GM21526 (cell line): Measurements from ENCODE around the gene ZBTB7A.
"Not testable (repeated sequence)": the region's sequence is repeated elsewhere in the genome, so short reads cannot be mapped to it uniquely, and the experiment has no call there.

Experiments used
- ATAC-seq: cut with Tn5 transposase; IDR thresholded peaks from one replicate; pipeline ENCODE4 v1.9.1; 2021; ENCODE audit warnings: moderate library complexity; ENCODE audit not compliant: unreplicated experiment, low FRiP score

The ZBTB7A gene

DNA sequence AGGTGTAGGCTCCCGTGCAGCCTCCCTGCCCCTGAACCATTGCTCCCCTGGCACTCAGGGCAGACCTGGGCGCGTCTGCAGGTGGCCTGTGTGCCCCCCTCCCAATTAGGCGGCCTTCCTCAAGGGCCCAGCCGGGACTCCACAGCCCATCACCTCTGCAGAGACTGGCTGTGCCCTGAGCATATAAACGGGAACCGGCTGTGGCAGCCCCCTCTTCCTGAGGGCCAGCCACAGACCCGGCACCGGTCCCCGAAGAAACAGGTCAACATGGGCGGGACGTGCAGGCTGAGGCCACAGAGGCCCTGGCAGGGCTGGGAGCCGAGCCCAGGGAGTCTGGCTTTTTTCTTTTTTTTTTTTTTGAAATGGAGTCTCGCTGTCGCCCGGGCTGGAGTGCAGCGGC, 47.1 kb downstream of the ZBTB7A start:
- no peak for ATAC-seq

- ATAC-seq = no peak
These were observed 47.8 kb downstream of the ZBTB7A start for GRCh38 chr19:4018775-4019504.

- no peak for ATAC-seq
These were observed 48.5 kb downstream of the ZBTB7A start for GRCh38 chr19:4018140-4018613.

DNA sequence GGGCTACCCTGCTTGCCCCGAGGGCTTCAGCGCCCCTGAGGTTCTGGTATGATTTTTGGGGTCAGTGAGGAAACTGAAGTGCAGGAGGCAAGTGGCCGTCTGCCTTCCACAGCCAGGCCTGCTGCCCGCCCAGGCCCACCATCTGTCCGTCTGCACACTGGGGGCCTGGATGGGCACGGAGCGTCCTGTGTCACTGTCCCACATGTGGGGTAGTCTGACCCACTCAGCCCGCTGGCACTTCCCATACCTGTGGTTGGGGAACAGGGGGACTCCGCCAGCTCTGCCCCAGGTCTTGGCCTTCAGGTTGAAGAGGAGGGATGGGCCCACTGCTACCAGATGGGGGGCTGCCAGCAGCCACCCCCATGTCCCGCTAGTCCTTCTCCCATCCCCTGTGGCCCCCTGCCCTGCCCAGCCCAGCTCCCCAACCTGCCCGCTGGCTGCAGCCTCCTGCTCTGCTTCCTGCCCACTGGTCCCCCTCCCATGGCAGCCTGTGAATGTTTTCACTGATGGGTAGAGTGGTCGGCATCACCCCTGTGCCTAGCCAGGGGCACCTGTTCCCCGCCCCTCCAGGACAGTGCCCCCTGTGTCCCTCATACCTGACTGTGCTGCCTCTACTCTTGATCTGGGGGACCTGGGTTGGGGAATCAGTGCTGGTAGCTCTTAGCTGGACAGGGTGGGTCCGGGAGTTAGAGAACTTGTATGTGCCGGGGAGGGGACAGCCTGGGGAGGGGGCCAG, 49.6 kb downstream of the ZBTB7A start:
- ATAC-seq = no peak

DNA sequence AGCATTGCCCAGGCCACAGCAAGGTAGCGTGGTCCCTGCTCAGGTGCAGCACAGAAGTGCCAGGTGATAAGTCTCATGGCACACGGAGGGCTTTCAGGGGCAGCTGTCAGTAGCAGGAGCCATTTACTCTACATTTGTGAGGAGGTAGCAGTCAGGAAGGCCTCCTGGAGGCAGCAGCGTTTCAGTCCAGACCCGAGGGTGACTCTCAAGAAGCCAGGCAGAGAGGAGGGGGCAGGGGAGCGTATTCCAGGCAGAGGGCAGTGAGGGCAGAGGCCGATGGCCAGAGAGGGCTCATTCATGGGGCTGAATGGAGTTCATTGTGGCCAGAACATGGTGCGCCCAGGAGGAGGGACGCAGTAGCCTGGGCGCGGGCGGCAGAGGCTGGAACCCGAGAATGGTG, 50.2 kb downstream of the ZBTB7A start:
- no peak for ATAC-seq

- ATAC-seq = no peak
These were observed 50.8 kb downstream of the ZBTB7A start for GRCh38 chr19:4015705-4016402.

- ATAC-seq = no peak
These were observed 51.9 kb downstream of the ZBTB7A start for GRCh38 chr19:4014541-4015491.

- ATAC-seq = no peak
These were observed 52.7 kb downstream of the ZBTB7A start for GRCh38 chr19:4013886-4014540.

GRCh38 chr19:4012975-4013634, 53.6 kb downstream of the ZBTB7A start:
- no peak for ATAC-seq

DNA sequence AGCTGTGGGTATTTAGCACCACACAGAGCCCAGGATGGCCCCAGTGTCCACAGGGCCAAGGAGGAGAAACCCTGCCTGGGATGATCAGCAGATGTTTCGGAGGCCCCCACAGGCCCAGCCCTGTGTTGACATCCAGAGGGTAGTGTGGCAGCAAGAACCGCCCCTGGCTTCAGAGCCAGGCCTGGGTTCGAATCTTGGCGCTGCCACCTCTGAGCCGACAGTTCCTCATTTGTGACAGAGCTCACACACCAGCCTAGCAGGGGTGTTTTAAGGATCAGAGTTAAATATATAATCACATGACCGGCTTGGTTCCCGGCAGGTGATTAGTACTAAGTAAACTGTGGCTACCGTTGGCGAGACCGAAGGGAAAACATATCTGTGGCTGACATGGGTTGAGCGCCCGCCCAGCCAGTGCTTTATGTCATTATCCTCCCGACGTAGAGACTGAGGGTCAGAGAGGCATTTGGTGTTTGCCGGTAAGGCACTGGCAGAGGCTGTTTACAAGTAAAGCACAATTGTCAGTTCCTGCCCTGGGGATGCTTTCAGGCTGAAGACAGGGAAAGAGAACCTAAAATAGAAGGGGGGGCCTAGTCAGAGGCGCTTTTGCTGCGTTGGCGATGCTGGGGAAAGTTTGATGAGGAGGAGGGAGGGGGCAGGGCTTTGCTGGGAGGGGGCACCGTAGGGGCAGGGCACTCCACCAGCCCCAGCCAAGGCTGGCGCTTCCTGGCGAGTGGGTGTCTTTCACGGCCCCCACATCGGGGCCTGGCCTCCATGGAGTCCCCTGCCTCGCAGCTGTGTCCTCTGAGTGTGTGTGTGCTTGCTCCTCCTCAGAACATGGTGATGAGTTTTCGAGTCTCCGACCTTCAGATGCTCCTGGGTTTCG, 54.4 kb downstream of the ZBTB7A start:
- no peak for ATAC-seq

DNA sequence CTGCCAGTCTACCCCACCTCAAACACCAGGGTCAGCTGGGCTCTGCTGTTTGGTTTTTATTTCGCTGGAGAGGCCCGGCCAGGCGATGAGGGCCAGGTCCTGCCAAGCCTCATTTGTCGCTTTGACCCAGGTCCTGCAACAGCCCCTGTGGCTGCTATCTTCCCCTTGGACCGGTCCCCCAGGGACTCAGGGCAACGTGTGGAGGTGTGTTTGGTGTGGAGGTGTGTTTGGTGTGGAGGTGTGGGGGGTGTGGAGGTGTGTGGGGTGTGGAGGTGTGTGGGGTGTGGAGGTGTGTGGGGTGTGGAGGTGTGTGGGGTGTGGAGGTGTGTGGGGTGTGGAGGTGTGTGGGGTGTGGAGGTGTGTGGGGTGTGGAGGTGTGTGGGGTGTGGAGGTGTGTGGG, 55.3 kb downstream of the ZBTB7A start:
- ATAC-seq = not testable (repeated sequence)

- ATAC-seq = no peak
These were observed 55.9 kb downstream of the ZBTB7A start for GRCh38 chr19:4010808-4011110.

DNA sequence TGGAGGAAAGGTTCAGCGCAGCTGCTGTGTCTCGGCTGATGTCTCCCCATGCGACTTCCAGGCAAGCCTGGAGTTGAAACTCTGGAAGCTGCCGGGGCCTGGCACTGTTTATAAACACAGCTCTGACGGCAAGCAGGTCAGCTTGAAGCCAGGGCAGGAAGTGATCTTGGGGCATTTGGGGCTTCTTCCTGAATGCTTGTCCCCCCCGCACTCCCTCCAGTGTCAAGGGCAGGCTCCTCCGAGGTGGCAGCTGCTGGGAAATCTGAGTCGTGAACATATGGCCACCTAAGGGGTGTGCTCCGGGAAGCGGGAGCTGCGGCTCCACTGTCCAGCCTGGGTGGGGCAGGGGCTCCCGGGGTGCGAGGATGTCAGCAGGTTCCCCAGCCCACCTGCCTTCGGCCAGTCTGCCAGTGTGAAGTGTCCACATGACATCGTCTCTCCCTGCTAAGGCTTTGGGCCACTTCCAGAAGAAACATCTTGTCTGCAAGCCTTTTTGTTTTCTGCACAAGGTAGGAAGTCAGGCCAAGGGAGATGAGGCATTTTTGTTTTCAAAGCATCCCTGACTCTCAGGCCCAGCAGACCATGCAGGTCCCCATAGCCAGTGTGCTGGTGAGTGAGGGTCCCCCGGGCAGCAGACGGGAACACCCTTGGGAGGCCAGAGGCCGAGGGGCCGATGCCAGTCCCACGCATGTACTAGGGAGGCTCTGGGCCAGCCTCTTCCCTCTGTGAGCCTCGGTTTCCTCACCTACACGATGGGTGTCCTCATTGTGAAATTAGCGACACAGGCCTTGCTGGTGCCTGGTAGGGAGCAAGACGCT, 56.5 kb downstream of the ZBTB7A start:
- ATAC-seq = no peak

GRCh38 chr19:4007836-4008539, 58.7 kb downstream of the ZBTB7A start:
- peak; percentile 15 for ATAC-seq

- peak; percentile 62 for ATAC-seq
These were observed 59.5 kb downstream of the ZBTB7A start, which contains the start of gene PIAS4 for GRCh38 chr19:4007021-4007835. Gene PIAS4 (plus strand): TSS chr19:4007736. CDS start chr19:4007761, 25 bp downstream.

DNA sequence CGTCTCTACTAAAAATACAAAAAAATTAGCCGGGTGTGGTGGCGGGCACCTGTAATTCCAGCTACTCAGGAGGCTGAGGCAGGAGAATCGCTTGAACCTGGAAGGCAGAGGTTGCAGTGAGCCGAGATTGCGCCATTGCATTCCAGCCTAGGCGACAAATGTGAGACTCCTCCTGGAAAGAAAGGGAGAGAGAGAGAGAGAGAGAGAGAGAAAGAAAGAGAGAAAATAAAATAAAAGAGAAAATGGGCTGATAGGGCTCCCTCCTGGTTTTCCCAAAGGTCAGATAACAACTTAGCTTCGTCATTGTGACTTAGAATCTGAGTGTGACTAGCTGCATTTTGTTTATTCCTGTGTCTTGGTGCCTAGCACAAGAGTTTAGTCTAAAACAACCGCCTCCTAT, 61.3 kb downstream of the ZBTB7A start:
- not testable (repeated sequence) for ATAC-seq
